GM12875 (cell line): Measurements from ENCODE around the gene WDR20.
A peak's percentile ranks its signal among the peaks of the same experiment; 100 is the strongest.

Experiments
- H3K4me3 ChIP-seq: one replicate; pipeline ENCODE4 v1.5.1; 2011; ENCODE audit warnings: low read depth, low read length, control low read depth
- TF ChIP-seq, protein P1 (sequence below): IDR thresholded peaks from 2 replicates; pipeline ENCODE4 v1.5.1; 2011; ENCODE audit warnings: low read depth, mild to moderate bottlenecking, control low read depth, inconsistent platforms, low read length, moderate library complexity, borderline replicate concordance; ENCODE audit not compliant: insufficient read depth

Gene WDR20

DNA sequence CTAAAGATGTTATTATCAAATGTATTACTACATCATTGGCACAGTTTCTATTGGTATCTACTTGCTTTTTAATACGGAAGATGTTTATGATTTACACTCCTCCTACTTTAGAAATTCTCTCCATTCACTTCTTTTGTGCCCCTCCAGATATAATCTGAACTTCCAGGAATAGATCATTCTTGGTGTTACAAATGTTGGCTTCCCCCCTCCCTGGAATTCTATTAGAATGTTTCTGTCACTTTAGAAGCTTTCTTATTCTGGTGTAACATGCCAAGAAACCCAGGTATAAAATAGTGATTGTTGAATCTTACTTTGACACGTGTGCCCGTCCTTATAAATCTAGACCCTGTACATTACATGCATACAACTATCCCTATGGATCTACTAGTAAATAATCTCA, 1.2 kb upstream of the WDR20 start:
- TF ChIP-seq, protein P1, sequence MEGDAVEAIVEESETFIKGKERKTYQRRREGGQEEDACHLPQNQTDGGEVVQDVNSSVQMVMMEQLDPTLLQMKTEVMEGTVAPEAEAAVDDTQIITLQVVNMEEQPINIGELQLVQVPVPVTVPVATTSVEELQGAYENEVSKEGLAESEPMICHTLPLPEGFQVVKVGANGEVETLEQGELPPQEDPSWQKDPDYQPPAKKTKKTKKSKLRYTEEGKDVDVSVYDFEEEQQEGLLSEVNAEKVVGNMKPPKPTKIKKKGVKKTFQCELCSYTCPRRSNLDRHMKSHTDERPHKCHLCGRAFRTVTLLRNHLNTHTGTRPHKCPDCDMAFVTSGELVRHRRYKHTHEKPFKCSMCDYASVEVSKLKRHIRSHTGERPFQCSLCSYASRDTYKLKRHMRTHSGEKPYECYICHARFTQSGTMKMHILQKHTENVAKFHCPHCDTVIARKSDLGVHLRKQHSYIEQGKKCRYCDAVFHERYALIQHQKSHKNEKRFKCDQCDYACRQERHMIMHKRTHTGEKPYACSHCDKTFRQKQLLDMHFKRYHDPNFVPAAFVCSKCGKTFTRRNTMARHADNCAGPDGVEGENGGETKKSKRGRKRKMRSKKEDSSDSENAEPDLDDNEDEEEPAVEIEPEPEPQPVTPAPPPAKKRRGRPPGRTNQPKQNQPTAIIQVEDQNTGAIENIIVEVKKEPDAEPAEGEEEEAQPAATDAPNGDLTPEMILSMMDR = no peak

DNA sequence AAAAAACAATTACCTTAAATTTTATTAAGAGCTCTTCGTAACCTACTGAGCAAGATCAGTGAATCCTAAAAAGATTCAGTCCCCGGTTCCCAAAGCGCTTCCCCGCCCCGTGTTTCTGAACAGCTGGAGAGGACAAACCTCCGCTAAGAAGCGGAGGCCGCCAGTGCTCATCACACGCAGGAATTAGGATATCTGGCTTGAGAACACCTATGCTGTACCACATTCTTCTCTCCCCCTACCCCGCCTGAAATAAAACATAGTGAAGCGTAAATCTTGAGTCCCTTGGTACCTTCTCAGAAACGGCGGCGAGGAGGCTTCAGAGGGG, 774 bp upstream of the WDR20 start:
- H3K4me3 ChIP-seq = peak overlapping the region; percentile 97
- TF ChIP-seq, protein P1 = no peak

More for the DNA sequence above, 1.2 kb upstream of the WDR20 start:
- H3K4me3 ChIP-seq = peak overlapping the region; percentile 97

DNA sequence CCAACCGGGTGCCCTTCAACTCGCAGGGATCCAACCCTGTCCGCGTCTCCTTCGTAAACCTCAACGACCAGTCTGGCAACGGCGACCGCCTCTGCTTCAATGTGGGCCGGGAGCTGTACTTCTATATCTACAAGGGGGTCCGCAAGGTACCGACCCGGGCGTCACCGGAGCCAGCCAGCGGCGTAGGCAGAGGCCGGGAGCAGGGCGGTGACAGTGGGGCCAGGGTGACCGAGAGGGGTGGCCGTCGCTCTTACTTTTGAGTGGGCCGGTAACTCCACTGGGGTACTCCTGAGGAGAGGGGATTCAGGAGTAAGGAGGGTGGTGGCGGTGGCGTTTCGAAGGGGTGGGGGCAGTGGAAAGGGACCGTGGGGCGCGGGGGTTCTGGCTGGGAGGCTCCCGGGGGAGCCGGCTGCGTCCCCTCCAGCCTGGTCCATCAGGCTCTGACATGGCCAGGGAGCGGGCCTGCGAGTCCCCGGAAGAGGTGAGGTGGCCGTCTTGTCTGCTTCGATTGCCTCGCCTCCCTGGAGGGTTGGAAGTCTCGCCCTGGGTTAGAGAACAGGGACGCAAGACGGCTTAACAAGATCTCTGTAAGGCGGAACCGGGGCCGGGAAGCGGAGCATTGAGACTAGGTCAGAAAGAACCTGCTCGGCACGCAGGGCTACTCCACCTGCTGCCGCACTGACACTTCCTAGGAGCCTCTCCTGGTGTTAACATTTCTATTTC, 491 bp downstream of the WDR20 start:
- TF ChIP-seq, protein P1 = no peak
- H3K4me3 ChIP-seq = peak overlapping the region; percentile 97

DNA sequence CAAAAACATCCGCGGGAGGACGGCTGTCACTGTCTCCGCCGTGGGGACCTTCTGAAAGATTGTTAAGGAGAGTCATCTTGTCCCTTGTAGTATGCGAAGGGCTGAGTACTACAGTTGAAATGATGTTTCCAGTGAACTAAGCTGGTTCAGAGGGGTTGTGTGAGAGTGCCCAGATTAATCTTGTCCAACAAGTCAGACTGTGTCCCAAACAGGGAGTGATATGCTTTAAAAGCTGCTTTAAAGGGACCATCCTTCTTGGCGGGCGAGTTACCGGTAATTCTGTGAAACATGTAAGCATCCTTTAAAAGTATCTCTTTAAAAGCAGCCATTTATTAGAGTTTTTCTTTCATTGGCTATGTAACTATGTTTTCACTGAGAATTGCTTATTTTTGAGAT, 1.1 kb downstream of the WDR20 start:
- H3K4me3 ChIP-seq = peak overlapping the region; percentile 97
- TF ChIP-seq, protein P1 = no peak

DNA sequence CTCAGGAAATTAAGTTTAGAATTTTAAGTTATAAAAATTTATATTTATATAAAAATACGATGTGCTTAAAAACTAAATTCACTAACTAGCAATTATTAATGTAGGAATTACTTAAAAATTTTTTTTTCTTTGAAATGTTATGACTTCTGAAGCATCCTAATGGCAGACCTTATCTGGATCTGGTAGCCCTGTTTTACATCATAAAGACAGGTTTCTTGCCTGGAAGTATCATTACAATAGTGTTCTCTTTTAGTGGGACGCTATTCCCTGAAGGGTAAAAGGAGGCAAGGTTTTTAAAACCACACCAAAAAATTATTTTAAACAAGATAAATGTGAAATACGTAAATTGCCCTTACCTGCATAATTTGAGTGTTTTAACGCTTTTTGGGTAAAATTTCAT, 2.1 kb downstream of the WDR20 start:
- TF ChIP-seq, protein P1 = no peak
- no peak overlapping the region for H3K4me3 ChIP-seq

DNA sequence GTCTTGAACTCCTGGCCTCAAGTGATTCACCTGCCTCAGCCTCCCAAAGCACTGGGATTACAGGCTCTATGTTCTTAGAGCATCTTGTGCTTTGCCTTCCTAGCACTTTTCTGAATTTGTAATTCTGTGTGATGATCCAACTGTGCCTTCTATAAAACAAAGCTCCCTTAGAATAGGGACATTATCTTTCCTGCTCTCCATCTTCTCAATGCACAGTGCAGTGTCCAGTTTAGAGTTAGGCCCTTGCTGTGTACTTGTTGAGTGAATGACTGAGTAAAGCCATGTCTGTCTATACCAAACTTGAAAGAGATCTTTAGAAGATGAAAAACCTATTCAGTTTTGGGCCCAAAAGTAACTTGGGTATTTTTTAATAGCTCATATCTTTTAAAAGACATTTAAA, 5.2 kb downstream of the WDR20 start:
- TF ChIP-seq, protein P1 = no peak

DNA sequence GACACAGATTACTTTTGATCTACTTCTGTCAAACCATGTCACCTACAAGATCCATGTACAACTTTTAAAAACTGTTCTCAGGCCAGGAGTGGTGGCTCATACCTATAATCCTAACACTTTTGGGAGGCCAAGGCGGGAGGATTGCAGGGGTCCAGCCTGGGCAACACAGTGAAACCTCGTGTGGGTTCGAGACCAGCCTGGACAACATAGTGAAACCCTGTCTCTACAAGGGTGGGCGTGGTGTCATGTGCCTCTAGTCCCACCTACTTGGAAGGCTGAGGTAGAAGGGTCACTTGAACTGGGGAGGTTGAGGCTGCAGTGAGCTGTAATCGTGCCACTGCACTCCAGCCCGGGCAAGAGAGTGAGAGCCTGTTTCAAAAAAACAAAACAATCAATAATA, 5.7 kb downstream of the WDR20 start:
- TF ChIP-seq, protein P1 = no peak
- no peak overlapping the region for H3K4me3 ChIP-seq

More for the DNA sequence above, 5.2 kb downstream of the WDR20 start:
- H3K4me3 ChIP-seq = no peak overlapping the region
